ENCODE results near the gene PATZ1. TPM values are rescaled to one million over a fixed set of nuclear protein-coding genes. Genes with fewer than 3 reads are reported as not detected.

Gene PATZ1
- total RNA-seq, 1 experiment from 2014 or later: 1.1 TPM

DNA sequence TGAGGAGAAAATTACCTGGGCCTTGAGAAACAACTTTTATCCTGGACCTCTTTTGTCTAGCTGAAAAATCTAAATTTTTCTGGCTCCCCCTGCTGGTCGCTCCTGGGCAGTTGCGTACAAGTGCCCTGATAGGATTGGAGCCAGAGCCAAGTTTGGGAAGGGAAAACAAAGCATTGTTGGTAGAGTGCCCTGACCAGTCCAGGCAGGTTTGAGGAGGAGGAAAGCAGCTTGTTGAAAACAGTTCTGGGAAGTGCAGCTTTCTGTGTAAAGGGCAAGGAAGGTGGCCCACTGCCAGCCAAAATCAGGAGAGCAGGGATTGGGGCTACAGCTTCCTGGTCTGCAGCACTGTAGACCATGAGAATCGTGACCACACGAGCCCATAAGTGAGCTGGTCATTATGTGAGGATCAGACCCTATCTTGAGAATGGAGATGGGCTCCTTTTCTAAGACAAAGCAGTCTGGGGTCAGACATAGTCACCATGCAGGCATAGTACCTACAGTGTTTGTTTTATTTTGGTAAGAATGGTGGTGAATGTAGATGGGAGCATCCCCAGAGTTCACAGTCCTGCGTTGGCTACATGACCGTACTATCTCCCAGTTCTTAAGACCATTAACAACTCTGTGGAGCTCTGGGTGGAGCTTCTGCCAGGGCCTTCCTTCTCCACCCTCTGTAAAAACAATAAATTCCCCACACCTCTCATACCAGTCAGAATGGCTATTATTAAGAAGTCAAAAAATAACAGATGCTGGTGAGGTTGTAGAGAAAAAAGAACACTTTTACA lies 32.6 kb downstream of the PATZ1 start:
- DNase-seq (ENCODE audit: low spot score): peak; percentile 44

DNA sequence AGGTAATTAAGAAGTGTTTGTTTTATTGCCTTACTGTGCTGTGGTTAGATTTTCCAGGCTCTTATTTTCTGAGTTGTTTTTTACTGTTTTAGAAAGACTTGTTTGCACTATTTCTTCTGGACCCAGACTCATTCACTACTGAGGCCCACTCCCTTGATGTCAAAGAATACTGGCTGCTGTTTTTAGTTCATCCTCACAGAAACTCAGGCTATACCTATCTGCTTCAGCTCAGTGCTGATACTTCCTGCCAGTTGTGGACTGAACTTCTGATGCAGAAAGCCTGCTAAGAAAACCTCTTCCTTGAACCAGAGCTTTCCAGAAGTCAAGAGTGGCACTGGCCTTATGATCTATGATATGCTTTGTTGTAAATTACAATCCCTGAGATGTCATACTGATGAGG lies 38.0 kb downstream of the PATZ1 start:
- DNase-seq (ENCODE audit: low spot score): no peak

DNA sequence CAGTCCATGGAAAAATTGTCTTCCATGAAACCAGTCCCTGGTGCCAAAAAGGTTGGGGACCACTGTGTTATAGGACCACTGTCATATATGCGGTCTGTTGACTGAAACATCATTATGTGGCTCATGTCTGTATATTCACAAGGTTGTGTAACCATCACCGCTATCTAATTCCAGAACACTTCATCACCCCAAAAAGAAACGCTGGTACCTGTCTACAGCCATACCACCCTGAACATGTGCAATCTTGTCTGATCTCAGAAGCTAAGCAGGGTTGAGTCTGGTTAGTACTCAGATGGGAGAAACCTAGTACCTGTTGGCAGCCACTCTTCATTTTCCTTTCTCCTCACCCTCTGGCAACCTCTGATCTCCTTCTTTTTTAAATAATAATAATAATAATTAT lies 41.0 kb downstream of the PATZ1 start:
- DNase-seq (ENCODE audit: low spot score): no peak

DNA sequence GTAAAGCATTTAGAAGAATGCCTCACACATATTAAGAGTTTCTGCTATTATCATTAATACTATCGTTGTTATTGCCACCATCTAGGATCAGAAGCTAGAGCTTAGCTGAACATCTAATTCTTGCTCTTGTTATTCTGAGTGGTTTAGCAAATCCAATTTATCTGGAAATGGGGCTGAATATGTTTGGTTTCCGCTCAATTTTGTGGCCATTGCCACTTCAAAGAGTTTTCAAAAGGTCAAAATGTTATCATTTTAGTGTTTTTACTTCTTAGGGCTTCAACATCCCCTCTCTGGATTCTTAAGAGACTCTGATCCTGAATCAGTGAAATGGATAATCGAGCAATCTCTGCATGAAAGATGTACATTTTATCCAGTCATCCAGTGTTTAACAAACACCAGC lies 43.6 kb downstream of the PATZ1 start:
- DNase-seq (ENCODE audit: low spot score): no peak

DNA sequence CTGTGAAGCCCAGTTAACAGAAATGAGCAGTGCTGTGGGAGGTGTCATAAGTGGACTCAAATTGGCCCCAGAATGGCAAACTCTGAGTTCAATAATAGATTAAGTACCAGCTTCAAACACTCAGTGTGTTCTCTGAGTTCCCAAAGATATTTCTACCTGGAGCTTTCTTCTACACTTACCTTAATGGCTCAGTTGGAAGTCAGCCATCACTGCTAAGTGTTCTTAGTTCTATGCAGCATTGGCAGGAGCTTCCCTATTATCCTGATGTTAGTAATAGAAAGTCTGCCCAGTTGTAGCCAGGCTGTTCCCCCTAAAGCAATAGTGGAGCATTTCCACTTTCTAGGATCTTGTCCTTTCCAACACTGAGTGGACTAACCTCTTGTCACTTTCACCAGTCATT lies 44.1 kb downstream of the PATZ1 start:
- no peak for DNase-seq (ENCODE audit: low spot score)

DNA sequence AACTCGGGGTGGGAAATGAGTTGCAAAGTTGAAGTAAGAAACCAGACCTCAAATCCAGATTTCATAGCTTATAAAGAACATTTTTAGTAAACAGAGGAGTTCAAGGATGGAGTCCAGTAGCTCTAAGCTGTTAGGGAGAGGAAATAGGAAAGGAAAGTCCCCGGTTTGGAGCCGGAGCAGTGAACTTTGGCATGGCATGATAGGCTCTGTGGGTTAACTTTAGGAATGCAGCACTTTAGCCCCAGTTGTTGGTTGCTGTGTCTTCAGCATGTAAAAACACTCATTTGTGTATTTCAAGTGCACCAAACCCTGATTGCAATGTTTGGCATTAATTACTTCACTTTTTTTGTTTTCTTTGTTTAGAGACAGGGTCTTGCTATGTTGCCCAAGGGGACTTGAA lies 45.2 kb downstream of the PATZ1 start:
- no peak for DNase-seq (ENCODE audit: low spot score)

DNA sequence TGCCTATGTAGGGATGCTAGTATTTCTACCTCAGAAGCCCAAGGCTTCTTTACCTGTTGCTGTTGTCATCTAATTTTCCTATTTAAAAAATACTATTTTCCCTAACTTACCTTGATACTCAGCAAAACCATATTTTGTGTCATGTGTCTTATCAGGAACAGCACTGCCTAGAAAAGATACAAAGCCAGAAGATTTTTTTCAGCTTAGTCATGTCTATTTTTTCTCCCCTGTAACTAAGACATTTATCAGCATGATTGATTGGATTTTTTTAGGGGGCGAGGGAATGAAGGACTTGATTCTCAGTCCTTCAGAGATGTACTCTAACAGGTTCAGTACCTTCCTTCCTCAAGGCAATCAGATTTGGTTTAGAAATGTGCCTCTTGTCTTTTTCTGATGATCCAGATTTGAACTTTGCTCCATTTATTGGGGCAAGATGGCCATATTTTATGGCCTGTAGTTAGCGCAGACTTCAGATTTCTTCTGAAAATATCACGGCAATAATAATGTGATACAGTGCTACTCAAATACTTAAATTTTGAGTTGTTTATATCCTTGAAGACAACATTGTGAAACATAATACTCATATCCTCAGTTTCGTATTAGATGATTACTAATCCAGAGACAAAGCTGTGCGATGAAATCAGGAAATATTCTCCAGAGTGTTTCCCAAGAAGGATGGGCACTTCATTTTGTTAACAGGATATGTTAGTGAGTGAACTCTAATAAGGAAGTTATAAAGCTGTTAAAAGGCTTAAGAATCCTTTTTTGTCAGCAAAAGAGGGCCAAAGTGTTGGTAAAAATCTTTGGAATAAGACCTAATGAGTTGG lies 50.1 kb downstream of the PATZ1 start:
- peak; percentile 32 for DNase-seq (ENCODE audit: low spot score)

DNA sequence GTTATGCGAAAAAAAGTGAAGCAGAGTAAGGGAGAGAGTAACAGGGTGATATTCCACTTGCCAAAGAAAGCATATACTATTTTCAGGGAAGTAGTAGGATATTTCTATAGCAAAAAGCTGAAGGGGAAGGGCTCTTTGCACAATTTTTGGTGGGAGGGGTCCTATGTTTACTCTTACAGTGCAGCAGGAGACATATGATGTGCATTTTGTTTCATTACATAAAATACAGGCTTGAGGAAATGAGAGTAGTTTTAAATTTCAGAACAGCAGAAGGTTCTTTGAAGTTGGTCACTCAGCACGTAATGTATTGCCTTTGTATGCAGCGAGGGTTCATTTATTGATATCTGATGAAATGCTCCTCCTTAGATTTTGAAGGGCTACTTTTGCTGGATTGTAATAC lies 50.8 kb downstream of the PATZ1 start:
- DNase-seq (ENCODE audit: low spot score): no peak

DNA sequence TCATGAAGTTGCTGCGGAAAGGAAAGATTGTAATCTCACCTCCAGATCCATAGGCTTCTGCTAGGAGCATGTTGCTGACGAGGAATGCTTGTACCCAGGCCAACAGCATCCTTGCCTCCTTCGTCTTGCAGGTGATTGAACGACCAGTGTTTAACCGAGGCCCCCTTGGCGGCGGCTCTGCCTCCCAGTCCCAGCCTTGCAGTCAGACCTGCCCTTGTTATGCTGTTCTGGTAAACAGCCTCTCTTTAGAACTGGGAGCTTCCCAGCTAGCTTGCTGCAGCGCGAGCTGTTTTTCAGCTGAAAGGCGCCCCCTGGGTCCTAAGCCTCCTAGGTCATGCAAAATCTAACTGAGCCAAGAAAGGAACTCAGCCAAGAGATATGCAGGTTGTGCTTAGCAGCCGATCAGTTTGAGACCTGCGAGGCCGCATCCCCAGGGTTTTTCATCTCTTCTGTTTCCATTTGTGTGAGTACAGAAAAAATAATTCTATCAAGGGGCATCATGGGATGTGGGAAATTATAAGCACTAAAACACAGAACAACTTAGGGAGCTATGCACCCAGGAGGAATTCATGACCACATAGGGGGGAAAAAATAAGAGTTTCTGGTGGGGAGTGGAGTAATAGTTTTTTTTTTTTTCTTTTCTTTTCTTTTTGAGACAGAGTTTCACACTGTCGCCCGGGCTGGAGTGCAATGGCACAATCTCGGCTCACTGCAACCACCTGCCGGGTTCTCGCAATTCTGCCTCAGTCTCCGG lies 53.7 kb downstream of the PATZ1 start, which contains the start of gene PIK3IP1:
Gene PIK3IP1, minus strand, starts transcription at position 253 of the 754 bp plus-strand sequence. Its CDS starts 144 bp downstream, at position 109.
- peak; percentile 51 for DNase-seq (ENCODE audit: low spot score)

DNA sequence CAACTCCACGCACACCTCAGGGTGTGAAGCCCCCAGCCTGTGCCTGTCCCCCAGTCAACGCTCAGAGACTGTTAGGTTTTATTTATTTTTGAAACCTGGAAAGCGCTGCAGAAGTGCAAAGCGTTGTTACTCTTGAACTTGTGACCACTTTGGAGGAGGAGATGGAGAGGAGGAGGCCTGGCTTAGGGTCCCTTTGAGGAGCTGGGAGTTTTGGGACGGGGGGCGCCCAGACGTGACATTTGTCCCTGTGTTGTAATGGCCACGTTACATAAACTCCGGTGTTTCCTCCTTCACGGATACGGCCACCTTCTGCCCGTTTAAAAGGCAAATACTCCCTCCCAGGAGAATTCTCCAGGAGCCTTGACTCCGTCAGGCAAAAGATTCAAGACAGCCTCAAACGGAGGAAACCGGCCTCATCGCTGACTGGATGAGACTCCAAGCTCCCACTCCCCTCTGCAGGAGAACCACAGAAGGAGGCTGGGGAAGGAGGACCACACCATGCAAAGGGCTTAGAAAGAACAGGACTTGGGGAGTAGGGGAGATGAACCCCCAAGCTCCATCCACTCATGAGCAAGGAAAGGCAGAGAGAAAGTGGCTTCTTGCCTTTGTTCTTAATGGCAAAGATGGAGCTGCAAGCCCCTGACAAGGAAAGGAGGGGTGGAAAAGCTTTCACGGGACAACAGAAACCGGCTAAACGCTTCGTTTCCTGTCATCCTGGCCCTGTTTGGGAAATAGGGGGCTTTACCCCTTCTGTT lies 54.5 kb downstream of the PATZ1 start:
- DNase-seq (ENCODE audit: low spot score): no peak

DNA sequence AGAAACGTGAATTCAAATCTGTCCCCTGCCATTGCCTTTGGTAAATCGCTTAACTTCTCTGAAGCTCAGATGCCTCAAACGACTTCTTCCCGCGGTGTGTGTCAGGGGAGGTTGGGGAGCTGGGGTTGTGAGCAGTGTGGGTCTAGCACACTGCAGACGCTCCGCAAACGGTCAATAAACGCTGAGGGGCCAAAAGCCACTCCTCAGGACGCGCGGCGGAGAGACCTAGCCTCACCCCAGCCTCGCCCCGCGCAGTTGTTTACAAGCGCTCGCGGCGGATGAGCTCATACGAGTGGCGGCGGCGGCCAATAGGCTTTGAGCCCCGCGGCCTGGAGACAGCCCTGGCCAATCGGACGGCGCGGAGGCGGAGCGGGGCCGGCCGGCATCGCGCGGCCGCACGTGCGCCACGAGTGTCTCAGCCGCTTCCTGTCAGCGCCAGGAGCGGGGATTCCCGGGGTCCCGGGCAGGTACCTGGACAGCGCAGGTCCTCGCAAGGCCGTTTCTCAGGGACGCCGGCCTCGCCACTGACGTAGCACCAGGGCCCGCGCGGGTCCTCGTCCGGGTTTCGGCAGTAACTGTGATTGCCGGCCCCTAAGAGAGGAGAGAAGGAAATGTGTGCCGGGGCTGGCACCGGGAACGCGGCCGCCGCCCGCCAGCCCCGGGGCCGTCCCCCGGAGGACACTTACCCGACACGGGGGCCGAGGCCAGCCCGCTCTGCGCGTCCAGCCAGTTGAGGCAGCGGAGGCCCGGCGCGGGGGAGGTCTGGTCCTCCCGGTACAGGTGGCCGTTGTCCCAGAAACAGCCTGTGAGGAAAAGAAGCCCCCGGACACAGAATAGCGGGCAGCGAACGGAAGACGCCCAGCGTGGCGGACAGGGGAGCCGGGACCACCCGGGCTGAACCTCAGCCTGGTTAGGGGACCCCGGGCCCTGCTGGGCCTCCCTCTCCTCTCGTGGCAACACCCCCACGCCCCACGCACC lies 55.4 kb downstream of the PATZ1 start:
- DNase-seq (ENCODE audit: low spot score): peak; percentile 52

DNA sequence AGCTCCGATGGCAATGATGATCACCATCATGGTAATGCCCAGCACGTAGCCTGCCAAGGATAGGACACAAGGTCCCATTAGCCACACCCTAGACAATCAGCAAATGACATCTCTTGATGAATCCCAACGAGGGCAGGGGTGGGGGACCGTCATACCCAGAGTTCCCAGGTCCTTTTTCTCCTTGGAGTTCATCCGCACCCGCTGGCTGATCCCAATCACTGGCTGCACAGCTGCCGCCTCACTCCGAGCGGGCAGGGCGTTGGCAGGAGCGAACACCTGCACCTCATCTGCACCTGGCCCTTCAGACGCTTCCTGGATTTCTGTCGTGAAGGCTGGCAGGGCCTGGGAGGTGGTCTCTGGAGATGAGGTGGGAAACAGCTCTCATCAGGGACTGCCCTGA lies 56.8 kb downstream of the PATZ1 start:
- DNase-seq (ENCODE audit: low spot score): no peak

DNA sequence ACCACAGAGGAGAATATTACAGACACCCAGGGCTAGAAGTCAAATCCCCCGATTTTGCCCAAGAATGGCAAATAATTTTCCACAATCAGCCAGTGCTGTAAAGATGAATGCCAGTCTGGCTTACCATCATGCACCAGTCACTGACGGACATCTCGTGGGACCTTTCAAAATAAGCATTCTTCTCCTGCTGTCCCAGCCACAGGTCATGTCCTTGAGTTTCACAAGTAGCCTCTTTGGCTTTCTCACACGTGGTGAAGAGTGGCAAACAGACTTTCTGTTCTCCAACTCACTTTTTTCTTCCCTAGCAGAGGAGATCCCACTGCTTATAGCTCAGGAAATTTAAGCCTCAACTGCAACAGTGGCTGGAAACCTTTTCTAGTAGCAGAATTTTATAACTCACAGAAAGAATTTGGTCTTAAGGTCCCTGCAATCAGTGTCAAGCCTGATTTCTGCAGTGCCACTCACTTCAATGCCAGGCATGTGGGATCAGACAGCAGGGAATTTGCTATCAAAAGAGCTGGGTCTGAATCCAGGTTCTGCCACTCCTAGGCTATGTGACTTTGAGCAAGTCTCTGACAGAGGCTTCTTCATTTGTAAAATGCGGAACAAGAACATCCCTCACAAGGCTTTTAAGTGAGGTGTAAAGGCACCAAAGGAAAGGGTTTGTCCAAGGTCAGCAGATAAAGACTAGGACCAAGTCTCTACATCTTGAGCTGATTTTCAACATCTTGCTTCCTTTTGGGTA lies 57.5 kb downstream of the PATZ1 start:
- no peak for DNase-seq (ENCODE audit: low spot score)

DNA sequence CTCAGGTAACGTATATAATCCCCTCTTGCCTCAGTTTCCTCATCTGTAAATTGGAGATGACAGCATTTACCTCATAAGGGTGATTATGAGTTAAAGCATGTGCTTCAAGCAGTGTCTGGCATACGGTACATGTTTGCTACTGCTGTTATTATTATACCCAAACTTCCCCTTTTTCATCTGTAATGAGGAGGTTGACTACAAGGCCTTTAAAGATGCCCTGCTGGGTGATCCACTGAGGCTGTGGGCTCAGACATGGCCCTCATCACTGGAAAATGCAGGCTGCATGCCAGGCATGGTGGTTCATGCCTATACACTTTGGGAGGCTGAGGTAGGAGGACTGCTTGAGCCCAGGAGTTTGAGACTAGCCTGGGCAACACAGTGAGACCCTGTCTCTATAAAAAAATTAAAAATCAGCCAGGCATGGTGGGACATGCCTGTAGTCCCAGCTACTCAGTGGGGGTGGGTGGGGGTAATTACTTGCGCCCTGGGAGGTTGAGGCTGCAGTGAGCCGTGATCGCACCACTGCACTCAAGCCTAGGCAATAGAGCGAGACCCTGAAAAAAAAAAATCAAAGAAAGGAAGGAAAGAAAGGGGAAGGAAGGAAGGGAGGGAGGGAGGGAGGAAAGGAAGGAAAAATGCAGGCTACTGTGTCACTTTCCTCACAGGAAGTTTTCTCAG lies 58.2 kb downstream of the PATZ1 start:
- no peak for DNase-seq (ENCODE audit: low spot score)

DNA sequence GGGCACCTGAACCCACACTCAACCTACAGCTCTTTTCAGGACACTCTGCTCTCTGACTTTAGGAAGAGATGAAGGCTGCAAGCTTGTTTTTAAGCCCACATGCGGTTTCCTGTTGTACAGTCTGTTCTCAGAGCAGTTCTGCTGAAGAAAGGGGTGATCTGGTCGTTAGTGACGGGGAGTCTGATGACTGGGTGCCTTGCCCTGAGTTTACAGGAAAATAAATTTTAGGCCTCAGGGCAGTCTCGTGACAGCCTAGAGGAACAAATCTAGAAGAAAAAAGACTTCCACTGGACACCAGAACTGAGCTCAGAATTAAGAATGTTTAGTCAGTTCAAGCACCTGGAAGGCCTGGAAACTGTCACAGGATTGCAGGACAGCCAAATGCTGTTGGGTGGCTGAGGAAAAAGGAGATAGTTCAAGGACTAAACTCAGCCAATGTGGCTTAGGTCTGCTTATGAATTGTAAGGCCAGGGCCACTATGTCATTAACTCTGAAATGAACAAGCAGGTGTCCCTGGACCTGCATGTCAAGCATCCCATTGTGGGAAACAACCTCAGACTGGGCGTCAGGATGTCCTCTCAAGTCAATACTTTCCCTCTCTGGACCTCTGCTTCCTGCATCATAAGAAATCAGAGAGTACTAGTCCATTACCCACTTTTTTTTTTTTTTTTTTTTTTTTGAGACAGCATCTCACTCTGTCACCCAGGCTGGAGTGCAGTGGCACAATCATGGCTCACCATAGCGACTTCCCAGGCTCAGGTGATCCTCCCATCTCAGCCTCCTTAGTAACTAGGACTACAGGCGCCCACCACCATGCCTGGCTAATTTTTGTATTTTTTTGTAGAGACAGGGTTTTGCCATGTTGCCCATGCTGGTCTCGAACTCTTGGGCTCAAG lies 59.5 kb downstream of the PATZ1 start:
- DNase-seq (ENCODE audit: low spot score): no peak

DNA sequence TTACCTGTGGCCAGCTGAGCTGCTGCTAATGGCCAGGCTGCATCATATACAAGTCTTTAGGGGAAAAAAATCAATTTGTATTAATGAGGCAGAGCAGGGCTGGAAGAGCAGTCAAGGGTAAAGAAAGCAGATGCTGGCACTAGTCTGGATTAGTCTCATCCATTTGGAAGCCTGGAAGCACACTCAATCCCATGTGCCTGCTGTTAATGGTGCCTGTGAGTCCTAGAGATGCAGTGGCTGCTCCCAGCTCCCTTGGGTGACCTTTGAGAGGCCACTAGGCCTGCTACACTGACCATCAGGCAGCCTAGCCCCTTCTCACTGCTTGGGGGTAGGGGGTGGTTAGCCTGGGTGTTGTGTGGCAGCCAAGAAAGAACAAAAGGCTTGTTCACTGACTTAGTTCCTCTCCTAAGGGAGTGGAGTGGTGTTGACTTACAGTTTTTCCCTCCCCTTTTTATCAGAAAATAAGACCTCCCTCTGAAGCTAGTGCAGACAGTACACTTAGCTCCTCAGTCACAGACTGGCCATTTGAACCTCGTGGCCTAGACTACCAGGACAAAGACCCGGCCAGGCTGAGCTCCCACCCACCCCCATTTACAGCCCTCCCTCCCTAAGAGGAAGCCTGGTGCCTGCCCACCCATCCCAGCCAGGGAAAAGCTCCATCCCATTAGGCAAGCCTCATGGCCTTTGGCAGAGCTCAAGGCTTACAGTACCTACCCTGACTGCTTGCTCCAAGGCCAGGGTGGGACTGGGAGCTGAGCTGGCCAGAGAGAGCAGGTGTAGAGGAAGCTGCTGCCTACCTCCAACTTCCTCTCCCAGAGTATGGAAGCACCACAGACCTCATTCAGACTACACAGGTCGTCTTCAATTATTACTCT lies 61.6 kb downstream of the PATZ1 start:
- DNase-seq (ENCODE audit: low spot score): no peak
